Keratinocyte (primary cell): ENCODE results near the gene SLC12A3. TPM values are rescaled to one million over a fixed set of nuclear protein-coding genes. Genes with fewer than 3 reads are reported as not detected.

ENCODE experiments used
- DNase-seq: peaks from one replicate; pipeline ENCODE4 v3.0.0-alpha.2; 2011; ENCODE audit warnings: low read depth, missing footprints, low spot score
- FAIRE-seq: peaks from 2 replicates; lab custom pipeline; 2011; peaks lifted over from hg19 to GRCh38; lab: Jason Lieb, UNC
- H2AFZ ChIP-seq: 2 replicates; pipeline ENCODE4 v1.6.0; 2012; ENCODE audit warnings: low read length, control low read depth, inconsistent platforms; ENCODE audit not compliant: control insufficient read depth
- H3K27ac ChIP-seq: 2 replicates; pipeline ENCODE4 v1.5.1; 2011; ENCODE audit warnings: low read length; ENCODE audit not compliant: control insufficient read depth, insufficient read depth
- H3K27me3 ChIP-seq: 3 replicates; pipeline ENCODE4 v1.6.0; 2011; ENCODE audit warnings: low read length; ENCODE audit not compliant: control insufficient read depth, insufficient read depth; ENCODE audit errors: extremely low read depth
- H3K36me3 ChIP-seq, 2 experiments: 2 replicates in 1 of 2; 3 replicates in 1 of 2; pipeline ENCODE4 v1.5.1; 2011; ENCODE audit warnings: low read length in 2 of 2, mild to moderate bottlenecking in 1 of 2; ENCODE audit not compliant: control insufficient read depth in 2 of 2, insufficient read depth in 2 of 2; ENCODE audit errors: extremely low read depth in 1 of 2
- H3K4me1 ChIP-seq: 3 replicates; pipeline ENCODE4 v1.5.1; 2011; ENCODE audit warnings: low read length; ENCODE audit not compliant: control insufficient read depth, insufficient read depth; ENCODE audit errors: extremely low read depth
- H3K4me2 ChIP-seq: 3 replicates; pipeline ENCODE4 v1.6.0; 2011; ENCODE audit warnings: low read depth, low read length; ENCODE audit not compliant: control insufficient read depth, insufficient read depth; ENCODE audit errors: extremely low read depth
- H3K4me3 ChIP-seq, 3 experiments: fragments of 200-600 bp in 1 of 3; sonication (generic) in 1 of 3; 2 replicates in 2 of 3; 3 replicates in 1 of 3; pipeline ENCODE4 v1.5.1; 2011 to 2016; ENCODE audit warnings: low read length in 3 of 3, mild to moderate bottlenecking in 3 of 3, control low read depth in 2 of 3, inconsistent platforms in 1 of 3, low read depth in 1 of 3, mixed read lengths in 1 of 3, mixed run types in 1 of 3, moderate library complexity in 1 of 3; ENCODE audit not compliant: control insufficient read depth in 2 of 3, insufficient read depth in 2 of 3; ENCODE audit errors: extremely low read depth in 1 of 3
- H3K79me2 ChIP-seq: 2 replicates; pipeline ENCODE4 v1.6.0; 2012; ENCODE audit warnings: low read length; ENCODE audit not compliant: control insufficient read depth, insufficient read depth
- H3K9ac ChIP-seq: 3 replicates; pipeline ENCODE4 v1.6.0; 2011; ENCODE audit warnings: low read length; ENCODE audit not compliant: control insufficient read depth, insufficient read depth; ENCODE audit errors: extremely low read depth
- H3K9me1 ChIP-seq: 3 replicates; pipeline ENCODE4 v1.6.0; 2011; ENCODE audit warnings: low read length; ENCODE audit not compliant: control insufficient read depth, insufficient read depth; ENCODE audit errors: extremely low read depth
- H3K9me3 ChIP-seq: 2 replicates; pipeline ENCODE4 v1.5.1; 2012; ENCODE audit warnings: low read depth, low read length; ENCODE audit not compliant: control insufficient read depth
- H4K20me1 ChIP-seq: 3 replicates; pipeline ENCODE4 v1.6.0; 2011; ENCODE audit warnings: low read length; ENCODE audit not compliant: control insufficient read depth, insufficient read depth; ENCODE audit errors: extremely low read depth
- CTCF ChIP-seq, 3 experiments: IDR thresholded peaks in 1 of 3; conservative IDR thresholded peaks in 1 of 3; optimal IDR thresholded peaks in 1 of 3; 2 replicates in 2 of 3; 3 replicates in 1 of 3; pipeline versions ENCODE3 to v1.5.1; 2011; ENCODE audit warnings: low read length in 3 of 3, mild to moderate bottlenecking in 3 of 3, moderate library complexity in 2 of 3, control low read depth in 1 of 3, inconsistent platforms in 1 of 3; ENCODE audit not compliant: insufficient read depth in 2 of 3; ENCODE audit errors: extremely low read depth in 1 of 3
- EZH2 ChIP-seq: IDR thresholded peaks from one replicate; pipeline ENCODE4 v1.6.1; 2012; ENCODE audit warnings: inconsistent platforms, mild to moderate bottlenecking, low read length, moderate library complexity
- dilution Hi-C: fragments of 300-500 bp; cut with MboI; formaldehyde crosslinking; loops from one replicate; pipeline ENCODE4 v1.7.0; 2020; ENCODE audit warnings: low sequenced_read_pairs; ENCODE audit not compliant: extremely low pct_ligation_motif_present
- polyA plus RNA-seq, 5 experiments: library from polyadenylated mRNA; depleted of rRNA in 3 of 5; stranded (reverse) in 3 of 5; stranded (forward) in 1 of 5; unstranded in 1 of 5; fragments of >200 nt; gene quantifications; 1 replicate in 1 of 5; 2 replicates in 3 of 5; 3 replicates in 1 of 5; pipeline versions ENCODE4 v1.2.1 to v1.2.3, GENCODE V29; 2011 to 2012; ENCODE audit warnings: missing spikeins in 2 of 5, low read depth in 1 of 5, low replicate concordance in 1 of 5

Gene SLC12A3
- polyA plus RNA-seq, 1 donor (not counting 4 experiments of a cell fraction or from before 2014, with no cell fraction given): not detected

- Histone ChIP-seq H3K9me3 (no peaks in the 10 kb centered on the region), H3K27ac (no peak overlapping the region), H3K4me2 (no peak overlapping the region), H3K79me2 (no peaks in the 10 kb centered on the region), H3K4me3 (no peak overlapping the region), H3K36me3 (no peaks in the 10 kb centered on the region), H4K20me1 (no peaks in the 10 kb centered on the region), H3K9me1 (no peaks in the 10 kb centered on the region), H3K9ac (no peak overlapping the region), H3K27me3 (no peaks in the 10 kb centered on the region), H3K4me1 (peaks cover 6% of the 10 kb centered on the region), H2AFZ (no peak overlapping the region)
- no peak for DNase-seq
- TF ChIP-seq CTCF (optimal IDR thresholded peaks at IDR 0.05 in 1 of 3, IDR thresholded peaks at IDR 0.05 in 1 of 3, conservative IDR thresholded peaks at IDR 0.05 in 1 of 3; ENCODE audit: extremely low read depth in 1 of 3, insufficient read depth in 2 of 3, low read length in 3 of 3) (no peak), EZH2 (no peak)
- FAIRE-seq: no peak
- dilution Hi-C loops: loop anchor here (25.0 kb wide), 1 partner anchor 99 kb away; no protein-coding TSS in a partner anchor
Measured at GRCh38 chr16:56861756-56862155, 3.3 kb upstream of the SLC12A3 start.

- no peak for FAIRE-seq
- Histone ChIP-seq H3K4me3 (no peak overlapping the region), H4K20me1 (no peaks in the 10 kb centered on the region), H3K27me3 (no peaks in the 10 kb centered on the region), H3K9me3 (no peaks in the 10 kb centered on the region), H3K9ac (no peak overlapping the region), H3K27ac (no peak overlapping the region), H3K79me2 (no peaks in the 10 kb centered on the region), H2AFZ (no peak overlapping the region), H3K4me1 (peaks cover 6% of the 10 kb centered on the region), H3K9me1 (no peaks in the 10 kb centered on the region), H3K36me3 (no peaks in the 10 kb centered on the region), H3K4me2 (no peak overlapping the region)
- DNase-seq: no peak
- dilution Hi-C loops: loop anchor here (25.0 kb wide), 1 partner anchor 100 kb away; no protein-coding TSS in a partner anchor
- TF ChIP-seq EZH2 (no peak), CTCF (optimal IDR thresholded peaks at IDR 0.05 in 1 of 3, IDR thresholded peaks at IDR 0.05 in 1 of 3, conservative IDR thresholded peaks at IDR 0.05 in 1 of 3; ENCODE audit: extremely low read depth in 1 of 3, insufficient read depth in 2 of 3, low read length in 3 of 3) (no peak)
Measured at GRCh38 chr16:56862776-56863175, 2.2 kb upstream of the SLC12A3 start.
